Measurements from ENCODE around the gene SULT1B1. TPM values are rescaled to one million over a fixed set of nuclear protein-coding genes. Genes with fewer than 3 reads are reported as not detected.

The SULT1B1 gene
- total RNA-seq, 1 donor from 2014 or later, result 5.4 TPM

GRCh38 chr4:69701696-69702095 lies 58.7 kb downstream of the SULT1B1 start:
- intact Hi-C loops (cut with micrococcal nuclease), result no loop called here

GRCh38 chr4:69697536-69698242 lies 62.7 kb downstream of the SULT1B1 start:
- intact Hi-C loops (cut with micrococcal nuclease), result no loop called here

- intact Hi-C loops (cut with micrococcal nuclease), result loop anchor here (1.0 to 2.0 kb wide), 5 partner anchors 134 to 869 kb away; no protein-coding TSS in a partner anchor
Observed at GRCh38 chr4:69689599-69689998, 70.8 kb downstream of the SULT1B1 start.

- intact Hi-C loops (cut with micrococcal nuclease), result no loop called here
Observed at GRCh38 chr4:69684804-69685203, 75.6 kb downstream of the SULT1B1 start.

Other genes starting within 250 kb of the SULT1B1 start
- gene UGT2A2, start 121.0 kb downstream of the SULT1B1 start, total RNA-seq, result not detected in 2 replicates
- not detected in 2 replicates for gene UGT2A1, start 107.4 kb downstream of the SULT1B1 start, total RNA-seq
- gene SULT1E1, start 99.5 kb upstream of the SULT1B1 start, total RNA-seq, result not detected in 2 replicates
- not detected in 2 replicates for gene CSN1S1, start 170.4 kb upstream of the SULT1B1 start, total RNA-seq
- not detected in 2 replicates for gene CSN2, start 205.1 kb upstream of the SULT1B1 start, total RNA-seq
- gene STATH, start 235.3 kb upstream of the SULT1B1 start, total RNA-seq, result not detected in 2 replicates